Stimulated activated CD8-positive, alpha-beta memory T cell treated with anti-CD3 and anti-CD28 coated beads, Interleukin-4, amount 100 ng/mL, for 48 hours (primary cell): ENCODE data around the gene RALBP1.

Source experiments
- DNase-seq: peaks from one replicate; pipeline ENCODE4 v3.0.0-alpha.2; 2020

RALBP1 gene

DNA sequence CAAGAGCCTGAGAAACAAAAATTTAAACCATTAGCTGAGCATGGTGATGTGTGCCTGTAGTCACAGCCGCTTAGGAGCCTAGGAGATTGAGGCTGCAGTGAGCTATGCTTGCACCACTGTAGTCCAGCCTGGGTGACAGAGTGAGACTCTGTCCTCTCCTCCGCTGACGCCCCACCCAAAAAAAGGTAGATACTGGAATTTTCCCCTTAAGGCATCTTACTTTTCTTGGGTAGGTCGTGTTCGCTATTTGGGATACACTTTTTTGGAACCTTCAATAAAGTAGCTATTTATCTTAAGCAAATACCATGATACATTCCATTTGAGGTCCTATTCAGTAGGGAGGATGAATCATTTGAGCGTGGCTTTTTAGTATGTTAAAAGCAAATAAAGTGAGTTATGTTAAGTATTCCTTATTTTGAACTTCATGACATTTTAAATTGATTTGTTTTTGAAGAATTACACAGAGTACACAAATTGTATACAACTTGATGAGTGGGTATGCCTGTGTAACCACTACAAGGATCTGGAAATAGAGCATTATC lies 38.7 kb downstream of the RALBP1 start:
- DNase-seq: no peak

DNA sequence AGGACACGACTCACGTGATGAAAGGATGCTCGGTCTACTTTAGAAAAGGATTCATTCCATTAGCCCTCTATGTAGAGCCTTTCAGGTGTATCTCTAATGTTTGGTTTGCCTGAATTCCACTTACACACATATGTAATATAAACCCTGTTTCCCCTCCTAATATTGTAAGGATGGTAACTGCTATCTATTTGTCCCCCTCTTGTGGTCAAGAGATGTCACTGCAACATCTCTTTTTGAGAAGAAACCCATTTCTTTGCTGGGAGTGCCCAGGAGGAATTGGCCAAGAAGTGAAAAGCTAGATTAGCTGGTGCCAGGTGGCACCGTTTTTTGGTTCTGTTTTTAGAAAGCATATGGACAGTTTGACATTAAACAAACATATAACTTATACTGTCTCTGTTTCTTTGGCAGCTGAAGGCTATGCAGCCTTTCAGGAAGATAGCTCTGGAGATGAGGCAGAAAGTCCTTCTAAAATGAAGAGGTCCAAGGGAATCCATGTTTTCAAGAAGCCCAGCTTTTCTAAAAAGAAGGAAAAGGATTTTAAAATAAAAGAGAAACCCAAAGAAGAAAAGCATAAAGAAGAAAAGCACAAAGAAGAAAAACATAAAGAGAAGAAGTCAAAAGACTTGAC lies 41.2 kb downstream of the RALBP1 start:
- no peak for DNase-seq

DNA sequence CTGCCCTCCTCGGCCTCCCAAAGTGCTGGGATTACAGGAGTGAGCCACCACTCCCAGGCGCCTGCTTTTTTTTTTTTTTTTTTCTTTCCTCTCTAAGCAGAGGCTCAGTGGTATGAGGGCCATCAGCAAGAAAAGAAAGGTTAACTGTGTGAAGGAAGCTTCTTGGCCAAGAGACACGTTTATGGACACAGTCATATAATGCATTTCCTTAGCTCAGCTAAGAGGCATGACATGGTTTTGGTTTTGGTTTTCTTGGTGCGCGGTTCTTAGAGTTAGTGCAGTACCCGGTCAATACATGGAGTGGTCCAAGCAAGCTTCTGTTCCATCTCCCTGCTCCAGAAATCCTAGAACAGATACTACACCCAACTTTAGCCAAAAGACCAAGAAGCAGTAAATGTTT lies 42.6 kb downstream of the RALBP1 start:
- no peak for DNase-seq

DNA sequence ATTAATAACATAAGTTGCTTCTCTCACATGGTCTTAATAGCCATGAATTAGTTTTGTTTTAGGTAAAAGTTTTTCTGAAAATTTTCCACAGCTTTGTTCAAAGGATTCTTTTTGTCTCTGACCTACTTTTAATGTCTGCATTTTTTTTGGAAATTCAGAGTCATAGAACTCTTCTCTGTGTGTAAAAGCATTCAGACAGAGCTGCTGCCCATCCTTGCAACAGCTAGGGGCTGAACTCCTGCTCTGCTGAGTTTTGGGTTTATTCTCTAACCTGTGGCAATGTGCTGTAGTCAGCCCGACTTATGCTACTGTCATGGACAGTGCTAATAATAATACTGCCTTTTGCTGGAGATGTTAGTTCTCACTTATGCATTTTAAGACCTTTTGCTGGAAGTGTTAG lies 44.1 kb downstream of the RALBP1 start:
- DNase-seq: no peak

DNA sequence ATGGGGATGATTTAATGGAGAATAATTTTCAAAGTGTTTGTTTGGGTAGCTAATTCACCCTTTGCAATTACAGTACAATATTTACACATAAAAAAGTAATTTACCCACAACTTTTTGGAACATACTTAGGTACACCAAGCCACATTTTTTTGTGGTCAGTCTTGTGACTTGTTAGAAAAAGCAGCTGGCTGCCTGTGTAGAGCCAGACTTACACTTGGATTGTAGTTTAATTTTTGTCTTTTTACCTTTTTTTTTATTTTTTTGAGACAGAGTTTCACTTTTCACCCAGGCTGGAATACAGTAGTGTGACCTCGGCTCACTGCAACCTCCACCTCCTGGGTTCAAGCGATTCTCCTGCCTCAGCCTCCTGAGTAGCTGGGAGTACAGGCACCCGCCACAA lies 45.4 kb downstream of the RALBP1 start:
- DNase-seq: no peak

DNA sequence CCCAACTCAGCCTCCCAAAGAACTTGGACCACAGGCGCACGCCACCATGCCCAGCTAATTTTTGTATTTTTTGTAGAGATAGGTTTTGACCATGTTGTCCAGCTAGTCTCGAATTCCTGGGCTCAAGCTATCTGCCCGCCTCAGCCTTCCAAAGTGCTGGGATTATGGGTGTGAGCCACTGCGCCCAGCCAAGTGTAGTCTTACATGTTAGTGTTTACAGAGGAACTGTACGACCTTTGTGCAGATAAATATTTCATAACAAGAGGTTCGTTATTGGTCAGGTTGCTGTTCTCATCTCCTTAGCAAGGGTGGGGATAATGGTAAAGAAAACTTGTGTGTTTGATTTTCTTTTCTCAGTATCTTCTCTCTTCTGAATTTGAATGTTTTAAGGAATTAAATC lies 46.5 kb downstream of the RALBP1 start:
- DNase-seq: no peak

DNA sequence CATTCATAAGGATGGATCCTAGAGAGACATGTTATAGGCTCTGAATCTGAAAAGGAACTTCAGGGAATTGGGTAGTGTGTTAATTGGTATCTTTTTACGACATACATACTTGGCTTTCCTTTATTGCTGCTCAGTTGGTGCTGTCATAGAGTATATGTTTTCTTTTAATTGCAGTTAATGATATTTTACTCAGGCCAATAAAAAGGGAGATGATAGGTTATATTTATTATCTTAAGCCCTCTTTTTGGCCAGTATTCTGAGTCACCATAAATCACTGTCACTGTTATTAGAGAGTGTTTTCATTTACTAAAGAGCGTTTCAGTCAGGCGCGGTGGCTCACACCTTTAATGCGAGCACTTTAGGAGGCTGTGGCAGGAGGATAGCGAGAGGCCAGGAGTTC lies 47.6 kb downstream of the RALBP1 start:
- DNase-seq: no peak

DNA sequence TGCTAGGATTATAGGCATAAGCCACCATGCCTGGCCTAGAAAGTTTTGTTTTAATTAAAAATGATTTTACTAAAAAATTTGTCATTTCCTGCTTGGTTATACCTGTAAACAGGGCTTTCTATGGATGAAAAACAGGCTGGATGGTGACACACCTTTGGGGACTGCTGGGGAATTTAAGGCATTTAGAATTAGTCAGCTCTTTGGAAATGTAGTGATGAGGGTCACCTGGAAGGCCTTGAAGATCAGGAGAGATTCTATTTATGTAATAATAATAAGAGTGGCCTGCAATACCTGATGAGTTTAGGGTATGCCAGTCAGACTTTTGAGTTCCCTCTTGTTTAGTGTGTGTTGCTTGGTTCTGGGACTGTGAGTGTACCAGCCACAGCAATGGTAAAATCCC lies 51.1 kb downstream of the RALBP1 start:
- DNase-seq: no peak

DNA sequence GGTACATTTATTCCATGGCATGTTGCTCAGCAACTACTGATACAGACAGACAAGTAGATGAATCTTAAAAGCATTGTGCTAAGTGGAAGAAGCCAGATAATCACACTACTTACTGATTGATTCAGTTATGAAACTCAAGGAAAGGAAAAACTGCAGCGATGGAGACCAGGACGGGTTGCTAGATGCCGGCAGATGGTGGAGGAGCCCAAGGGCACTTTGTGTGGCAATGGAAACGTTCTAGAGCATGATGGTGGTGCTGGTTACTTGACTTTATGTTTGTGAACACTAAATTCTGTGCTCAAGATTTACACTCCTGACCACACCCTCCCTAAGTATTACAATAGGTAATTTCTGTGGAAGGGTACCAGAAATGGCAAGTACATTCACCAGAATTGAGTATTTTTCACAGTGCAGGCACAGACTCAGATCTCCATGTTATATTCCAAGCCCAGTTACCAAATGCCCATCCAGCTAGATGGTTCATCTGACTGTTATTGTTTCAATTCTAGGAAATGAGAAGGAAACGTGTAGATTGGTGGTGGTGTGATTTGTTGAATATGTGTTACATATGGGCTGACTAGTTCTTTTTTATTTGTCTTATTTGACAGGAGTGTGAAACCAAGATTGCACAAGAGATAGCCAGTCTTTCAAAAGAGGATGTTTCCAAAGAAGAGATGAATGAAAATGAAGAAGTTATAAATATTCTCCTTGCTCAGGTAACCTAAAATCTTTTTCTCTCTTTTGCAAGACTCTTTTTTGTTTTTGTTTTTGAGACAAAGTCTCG lies 55.1 kb downstream of the RALBP1 start:
- DNase-seq: no peak

DNA sequence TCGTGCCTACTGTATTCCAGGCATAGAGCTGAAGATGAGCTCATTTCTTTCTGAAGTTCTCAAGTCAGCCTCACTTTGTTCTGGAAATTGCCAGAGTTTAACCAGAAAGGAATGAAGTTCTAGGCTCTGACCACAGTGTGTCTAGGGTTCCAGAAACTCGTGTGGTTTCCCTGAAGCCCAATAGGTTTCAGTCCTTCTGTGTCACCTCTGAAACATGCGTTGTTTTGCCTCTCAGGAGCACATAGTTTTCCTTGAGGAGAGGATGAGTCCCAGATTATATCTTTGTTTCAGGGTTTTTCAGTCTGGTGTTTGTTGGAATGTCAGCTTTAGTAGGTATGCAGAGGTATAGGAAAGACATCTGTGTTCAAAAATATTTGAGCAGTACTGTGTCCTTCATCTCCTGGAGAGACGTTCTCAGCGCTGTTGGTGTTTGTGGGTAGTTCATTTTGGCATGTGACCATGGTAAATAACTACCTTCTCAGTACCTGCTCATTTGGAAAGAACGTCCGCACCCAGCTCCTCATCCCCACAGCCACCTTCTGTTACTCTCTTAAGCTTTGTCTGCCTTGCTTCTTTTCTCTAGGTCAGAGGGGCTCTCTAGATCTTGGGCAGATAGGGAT lies 56.6 kb downstream of the RALBP1 start:
- no peak for DNase-seq

DNA sequence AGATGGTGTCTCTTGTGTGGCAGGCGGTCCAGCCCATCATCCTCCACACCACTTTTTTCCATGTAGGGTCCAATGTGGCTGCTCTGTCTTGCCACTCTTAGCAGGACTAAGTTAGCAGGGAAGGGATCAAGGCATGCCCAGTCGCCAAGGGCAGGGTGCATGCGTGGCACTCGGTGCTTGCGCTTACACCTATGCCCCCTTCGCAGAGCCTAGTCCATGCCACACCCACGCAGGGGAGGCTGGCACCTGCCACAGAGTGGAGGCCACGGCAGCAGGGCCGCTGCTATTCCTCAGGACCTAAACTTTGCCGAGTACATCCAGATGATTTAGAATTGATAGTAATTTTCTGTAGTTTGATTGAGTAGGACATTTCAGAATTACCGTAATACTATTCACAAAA lies 59.5 kb downstream of the RALBP1 start:
- DNase-seq: no peak

DNA sequence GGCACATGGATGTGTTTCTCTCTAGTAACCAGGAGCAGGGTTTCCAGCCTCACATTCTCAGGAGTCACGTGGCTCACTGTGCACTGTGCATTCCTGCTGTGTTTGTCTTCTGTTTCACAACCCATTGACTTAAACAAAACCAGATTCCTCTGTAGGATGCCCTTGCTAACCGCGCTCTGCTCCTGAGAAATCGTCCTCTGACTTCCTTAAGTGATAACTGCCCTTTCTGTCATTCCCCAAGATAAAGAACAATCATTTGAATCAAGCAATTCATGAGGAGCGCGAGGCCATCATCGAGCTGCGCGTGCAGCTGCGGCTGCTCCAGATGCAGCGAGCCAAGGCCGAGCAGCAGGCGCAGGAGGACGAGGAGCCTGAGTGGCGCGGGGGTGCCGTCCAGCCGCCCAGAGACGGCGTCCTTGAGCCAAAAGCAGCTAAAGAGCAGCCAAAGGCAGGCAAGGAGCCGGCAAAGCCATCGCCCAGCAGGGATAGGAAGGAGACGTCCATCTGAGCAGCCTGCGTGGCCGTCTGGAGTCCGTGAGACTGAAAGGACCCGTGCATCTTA lies 60.2 kb downstream of the RALBP1 start:
- DNase-seq: no peak

DNA sequence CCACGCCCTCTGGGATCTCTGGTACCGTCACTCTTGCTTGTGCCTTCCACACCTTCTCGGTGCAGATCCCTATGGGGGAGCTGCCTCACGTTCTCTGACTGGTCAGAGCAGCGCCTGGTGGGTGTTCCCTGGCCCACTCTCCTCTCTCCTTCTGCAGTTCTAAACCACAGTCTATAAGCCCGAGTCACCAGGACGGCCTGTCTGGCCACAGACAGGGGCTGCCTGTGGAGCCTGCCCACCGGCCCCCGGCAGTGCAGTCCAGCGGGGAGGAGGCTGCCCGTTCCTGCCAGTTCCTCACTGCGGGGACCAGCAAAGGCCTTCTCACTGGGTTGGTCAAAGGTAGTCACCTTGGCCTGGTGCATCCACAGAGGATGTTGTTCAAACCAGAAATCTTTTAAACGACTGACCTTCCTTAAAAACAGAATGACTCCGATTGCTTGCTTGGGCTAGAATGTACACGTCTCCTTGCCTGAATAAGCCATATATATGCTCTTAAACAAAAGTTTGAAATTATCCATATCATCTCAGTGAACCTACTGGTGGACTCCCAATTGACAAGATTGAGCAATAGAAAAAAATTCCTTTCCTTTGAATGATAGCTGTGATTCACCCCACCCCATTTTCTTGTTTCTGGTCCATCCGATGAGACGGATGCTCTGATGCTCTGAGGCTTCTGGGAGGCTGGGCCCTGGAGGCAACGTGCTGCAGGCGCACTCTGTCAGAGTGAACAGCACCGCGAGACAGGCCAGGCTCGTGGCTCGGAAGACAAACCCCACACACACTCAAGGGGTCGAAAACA lies 61.2 kb downstream of the RALBP1 start:
- no peak for DNase-seq

DNA sequence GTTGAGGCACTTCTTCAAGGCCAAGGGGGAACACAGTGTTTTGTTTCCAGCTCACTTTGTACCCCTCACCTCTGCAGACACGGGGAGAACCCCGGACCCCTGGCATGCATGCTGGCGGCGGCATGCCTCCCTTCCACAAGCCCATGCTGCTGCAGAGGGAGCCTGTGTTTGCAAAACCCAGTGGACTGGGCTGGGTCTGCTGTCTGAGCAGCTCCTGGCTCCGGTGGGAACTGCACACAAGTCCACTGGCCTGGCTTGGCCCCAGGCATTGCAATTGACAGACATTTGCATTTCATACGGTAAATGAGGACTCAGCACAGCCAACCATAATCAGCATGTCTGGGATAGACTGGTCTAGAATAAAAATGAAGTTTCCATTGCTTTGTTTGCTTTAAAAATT lies 62.4 kb downstream of the RALBP1 start:
- no peak for DNase-seq

DNA sequence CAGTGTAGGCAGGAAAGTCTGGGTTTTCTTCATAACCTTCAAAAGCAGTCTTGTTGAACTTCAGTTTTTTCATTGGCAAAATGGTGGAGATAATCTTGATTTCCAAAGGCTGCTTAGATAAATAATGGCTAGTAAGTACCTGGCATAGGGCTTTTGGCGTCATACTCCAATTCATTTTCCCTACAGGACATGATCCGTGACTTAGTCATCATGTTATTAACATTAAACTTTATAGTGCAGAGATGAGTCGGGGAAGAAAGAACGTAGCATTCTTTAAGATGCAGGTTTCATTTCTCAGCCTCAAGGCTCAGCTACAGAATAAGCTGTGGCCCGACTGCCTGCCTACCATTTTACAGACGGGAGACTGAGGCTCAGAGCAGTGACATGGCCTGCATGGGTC lies 64.0 kb downstream of the RALBP1 start:
- no peak for DNase-seq

DNA sequence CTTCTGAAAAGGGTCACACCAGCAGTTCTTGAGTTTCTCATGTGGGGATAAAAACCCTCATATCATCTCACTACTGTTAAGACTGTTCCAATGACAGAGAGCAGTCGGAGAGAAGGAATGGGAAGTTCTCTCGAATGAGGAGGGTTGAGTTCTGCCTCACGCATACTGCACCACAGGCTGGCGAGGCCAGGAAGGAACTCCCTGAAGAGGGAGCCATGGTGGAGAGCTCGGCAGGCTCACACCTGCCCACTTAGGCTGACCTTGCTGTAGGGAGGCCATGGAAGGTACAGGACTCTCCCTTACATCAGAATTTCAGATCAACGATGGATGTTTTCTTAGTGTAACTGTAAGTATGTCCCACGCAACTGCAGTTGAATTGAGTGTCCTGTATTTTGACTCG lies 64.6 kb downstream of the RALBP1 start:
- DNase-seq: no peak

DNA sequence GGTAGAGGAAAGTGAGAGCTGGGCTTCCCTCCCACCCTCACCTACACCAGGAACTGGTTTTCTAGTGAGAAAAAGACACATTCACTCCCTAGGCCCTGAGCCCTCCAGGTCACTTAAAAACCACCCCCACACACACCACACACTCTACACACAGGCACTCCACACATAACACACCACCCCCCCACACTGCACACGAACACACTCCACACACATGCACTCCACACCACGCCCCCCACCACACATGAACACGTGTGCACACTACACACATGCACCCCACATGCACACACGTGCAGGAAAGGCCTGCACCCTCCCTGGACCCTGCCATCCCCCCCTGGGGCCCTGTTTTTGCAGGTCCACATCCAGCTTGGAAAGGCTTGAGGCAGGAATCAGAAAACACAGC lies 67.6 kb downstream of the RALBP1 start:
- no peak for DNase-seq

DNA sequence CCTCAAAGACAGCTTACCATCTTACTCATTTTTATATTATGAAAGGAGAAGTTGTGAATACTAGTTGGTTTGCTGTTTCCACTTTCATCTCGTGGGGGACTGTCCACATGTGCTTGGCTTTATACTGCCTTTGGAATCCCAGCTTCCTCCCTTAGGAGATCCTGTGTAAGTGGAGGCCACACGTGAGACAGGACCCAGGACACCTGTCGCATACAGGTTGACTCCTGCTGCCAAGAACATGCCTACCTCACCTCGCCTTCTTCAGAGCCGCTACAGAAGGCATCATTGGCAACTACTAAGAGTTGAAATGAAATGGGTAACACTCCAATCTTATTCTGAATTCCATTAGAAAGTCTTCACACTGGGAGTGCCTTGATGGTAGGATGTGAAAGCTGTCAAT lies 69.7 kb downstream of the RALBP1 start:
- DNase-seq: no peak

DNA sequence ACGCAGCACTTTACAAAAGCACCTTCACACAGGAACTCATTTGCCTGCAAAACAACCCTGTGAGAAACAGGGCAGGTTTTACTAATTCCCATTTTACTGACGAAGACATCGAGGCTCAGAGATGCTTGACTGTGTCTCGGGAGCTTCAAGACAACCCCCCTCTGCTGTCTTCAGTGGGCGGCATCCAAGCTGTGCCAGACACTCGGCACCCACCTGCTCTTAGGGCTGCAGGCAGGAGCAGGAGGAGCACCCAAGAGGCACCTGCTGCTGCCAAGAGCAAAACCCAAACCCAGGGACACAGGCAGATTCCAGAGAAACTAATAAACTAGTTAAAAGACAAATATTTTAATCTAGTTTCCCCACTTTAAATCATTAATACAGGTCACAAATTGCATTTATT lies 71.2 kb downstream of the RALBP1 start:
- DNase-seq: no peak

DNA sequence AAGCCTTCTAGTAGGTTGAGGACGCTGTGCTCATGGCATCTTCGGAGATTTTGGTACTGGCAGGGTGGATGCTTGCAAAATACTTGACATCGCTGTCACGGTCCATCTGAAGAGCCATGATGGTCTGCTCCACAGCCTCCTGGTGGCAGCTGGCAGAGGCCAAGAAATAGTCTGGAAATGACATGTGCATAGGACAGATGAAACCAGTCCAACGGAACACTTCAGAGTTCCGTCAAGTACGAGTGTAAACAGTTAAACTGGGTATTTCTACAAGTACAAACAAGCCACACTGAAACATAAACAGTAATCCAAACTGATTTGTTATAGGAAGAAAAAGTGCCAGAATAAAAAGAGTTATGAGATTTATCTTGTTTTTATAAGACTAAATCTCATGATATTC lies 72.5 kb downstream of the RALBP1 start:
- no peak for DNase-seq

DNA sequence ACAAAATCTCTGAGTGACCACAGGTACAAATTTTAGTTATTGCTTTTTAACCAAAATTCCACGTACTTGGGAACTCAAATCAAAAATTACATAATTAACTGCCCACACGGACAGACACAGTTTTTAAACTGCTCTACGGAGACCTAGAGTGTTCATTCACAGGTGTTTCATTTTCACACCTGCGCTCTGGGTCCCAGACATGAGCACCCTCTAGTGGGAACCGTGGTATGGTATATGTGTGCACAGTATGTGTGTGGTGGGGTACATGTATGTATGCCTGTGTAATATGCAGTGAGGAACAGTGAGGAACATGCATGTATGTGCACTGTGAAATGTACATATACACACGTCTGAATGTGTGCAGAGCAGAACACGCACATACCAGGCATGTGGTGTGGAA lies 74.1 kb downstream of the RALBP1 start:
- DNase-seq: no peak

DNA sequence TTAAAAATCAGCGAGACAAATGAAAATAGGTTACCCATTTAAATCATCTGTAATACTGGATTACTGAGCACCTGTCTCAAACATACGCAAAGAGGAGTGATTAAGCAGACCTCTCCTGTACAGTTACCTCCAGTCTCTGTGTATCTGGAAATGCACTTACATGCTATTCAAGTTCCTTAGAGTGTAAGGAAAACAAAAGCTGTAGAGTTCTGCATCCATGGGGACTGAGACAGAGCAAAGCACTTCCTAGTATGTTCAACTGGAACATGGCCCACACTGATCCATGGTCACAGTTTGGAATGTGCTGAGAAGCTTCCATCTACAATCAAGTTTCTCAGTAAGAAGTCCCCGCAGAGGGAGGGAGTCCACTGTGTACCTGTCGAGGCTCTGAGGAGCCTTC lies 75.1 kb downstream of the RALBP1 start:
- DNase-seq: no peak

DNA sequence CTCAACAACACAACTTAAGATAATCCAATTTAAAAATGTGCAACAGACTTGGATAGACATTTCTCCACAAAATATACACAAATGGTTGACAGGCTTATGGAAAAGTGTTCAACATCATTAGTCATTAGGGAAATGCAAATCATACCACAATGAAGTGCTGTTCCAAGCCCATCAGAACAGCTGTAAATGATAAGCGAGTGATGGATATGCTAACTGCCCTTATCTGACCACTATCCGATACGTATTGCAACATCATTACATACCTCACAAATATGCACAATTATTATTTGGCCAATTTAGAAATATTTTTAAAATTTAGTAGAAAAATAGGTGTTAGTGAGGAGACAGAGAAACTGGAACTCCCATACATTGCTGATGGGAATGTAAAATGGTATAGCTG lies 76.9 kb downstream of the RALBP1 start:
- DNase-seq: no peak
